Breast epithelium (tissue), 4 donors: ENCODE measurements around the gene GSTO2. TPM values are rescaled to one million over a fixed set of nuclear protein-coding genes. Genes with fewer than 3 reads are reported as not detected.

Experiments
- DNase-seq, 2 donors: peaks; one replicate each; pipeline ENCODE4 v3.0.0-alpha.2; 2019; ENCODE audit warnings: low spot score in 2 of 2
- H3K27ac ChIP-seq, 2 donors: fragments of 200-600 bp; sonication (generic) in 1 of 2; one replicate each; pipeline ENCODE4 v1.5.1; 2016 to 2019; ENCODE audit warnings: mild to moderate bottlenecking in 1 of 2
- H3K27me3 ChIP-seq, 2 donors: fragments of 200-600 bp; sonication (generic) in 1 of 2; one replicate each; pipeline versions ENCODE4 v1.5.1 to v1.6.0; 2017 to 2019; ENCODE audit warnings: control low read depth in 1 of 2, mild to moderate bottlenecking in 1 of 2
- H3K36me3 ChIP-seq: fragments of 200-600 bp; one replicate; pipeline ENCODE4 v1.5.1; 2019
- H3K4me1 ChIP-seq, 2 donors: fragments of 200-600 bp; sonication (generic); one replicate each; pipeline ENCODE4 v1.5.1; 2016 to 2019; ENCODE audit warnings: control low read depth in 1 of 2
- H3K4me3 ChIP-seq, 3 donors: fragments of 200-600 bp; sonication (generic); 1 replicate in 2 of 3; 2 replicates in 1 of 3; pipeline ENCODE4 v1.5.1; 2016 to 2019; ENCODE audit warnings: mild to moderate bottlenecking in 3 of 3, moderate library complexity in 2 of 3
- H3K9me3 ChIP-seq, 2 donors: fragments of 200-600 bp; sonication (generic) in 1 of 2; one replicate each; pipeline ENCODE4 v1.5.1; 2016 to 2019; ENCODE audit warnings: control low read depth in 1 of 2
- CTCF ChIP-seq, 3 donors: fragments of 450-650 bp; IDR thresholded peaks; one replicate each; pipeline ENCODE4 v1.5.1; 2016 to 2017; ENCODE audit warnings: antibody characterized with exemption in 3 of 3, mild to moderate bottlenecking in 3 of 3, moderate library complexity in 3 of 3
- POLR2A ChIP-seq: fragments of 450-650 bp; IDR thresholded peaks from one replicate; pipeline ENCODE4 v1.6.1; 2016; ENCODE audit warnings: antibody characterized with exemption, mild to moderate bottlenecking, moderate library complexity
- POLR2AphosphoS5 ChIP-seq, 3 donors: sonication (generic); formaldehyde crosslinking; IDR thresholded peaks; one replicate each; pipeline ENCODE4 v1.6.1; 2017; ENCODE audit warnings: antibody characterized with exemption in 3 of 3
- intact Hi-C: fragments of 100-400 bp; cut with DNase I; formaldehyde crosslinking; loops from one replicate; pipeline ENCODE4 v1.15.1; 2023; ENCODE audit warnings: low total_unique reads
- total RNA-seq, 3 donors: library from RNA; depleted of rRNA; stranded (reverse); fragments of >200 nt; gene quantifications; one replicate each; pipeline ENCODE4 v1.1.0, GENCODE V29; 2016

GSTO2 gene
- total RNA-seq, 3 donors from 2014 or later, result 0.48 to 22.5 (median 14.1) TPM

- Histone ChIP-seq H3K27ac (peak overlapping the region; percentile 33 to 50), H3K9me3 (no peaks in the 10 kb centered on the region), H3K36me3 (no peaks in the 10 kb centered on the region), H3K4me3 (peak overlapping the region in 1 of 3 donors; percentile 71), H3K27me3 (no peaks in the 10 kb centered on the region), H3K4me1 (peaks cover 5 to 14% of the 10 kb centered on the region in 2 donors)
- intact Hi-C loops, result no loop called here
- TF ChIP-seq POLR2A, result no peak
- no peak for TF ChIP-seq POLR2AphosphoS5 (IDR thresholded peaks at IDR 0.05)
- no peak for TF ChIP-seq CTCF (IDR thresholded peaks at IDR 0.05)
- DNase-seq, result peak in 1 of 2 donors; percentile 22
Measured at GRCh38 chr10:104334965-104335650, 66.1 kb downstream of the GSTO2 start.

DNA sequence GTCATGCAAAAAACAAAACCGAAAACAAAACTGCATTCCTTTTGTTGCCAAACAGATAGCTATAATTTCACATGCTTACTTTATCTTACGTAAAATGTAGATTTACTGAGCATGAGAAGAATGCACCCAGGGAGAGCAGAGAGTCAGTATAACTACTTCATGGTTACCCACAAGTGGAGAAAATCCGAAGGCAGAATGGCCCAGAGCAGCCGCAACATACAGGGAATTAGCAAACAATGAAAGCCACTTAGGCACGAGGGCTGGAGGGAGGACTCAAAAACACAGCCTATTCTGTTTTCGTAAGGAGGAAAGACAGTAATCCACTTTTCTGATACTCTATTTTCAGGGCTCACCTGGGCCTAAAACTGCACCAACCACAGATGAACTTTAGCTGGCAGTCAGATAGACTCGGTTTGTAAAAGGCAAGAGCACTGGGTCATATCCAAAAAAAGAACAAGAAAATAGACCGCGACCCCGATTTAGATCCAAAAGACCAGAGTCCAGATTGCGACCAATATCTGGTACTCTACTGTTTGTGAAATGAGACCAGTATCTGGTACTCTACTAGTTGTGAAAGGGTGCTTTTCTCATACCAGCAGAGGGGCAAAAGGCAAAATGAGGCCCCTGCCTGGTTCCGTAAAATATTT lies 68.0 kb downstream of the GSTO2 start:
- no peaks in the 10 kb centered on the region for H3K36me3 ChIP-seq
- intact Hi-C loops, result no loop called here
- H3K4me1 ChIP-seq, result peaks cover 0 to 4% of the 10 kb centered on the region in 2 donors
- H3K27ac ChIP-seq, result peak overlapping the region; percentile 72 to 92
- DNase-seq, result peak in 1 of 2 donors; percentile 19
- H3K27me3 ChIP-seq, result no peaks in the 10 kb centered on the region
- TF ChIP-seq POLR2AphosphoS5 (IDR thresholded peaks at IDR 0.05) (peak in 1 of 3 donors; percentile 22), CTCF (IDR thresholded peaks at IDR 0.05) (no peak), POLR2A (no peak)
- no peaks in the 10 kb centered on the region for H3K9me3 ChIP-seq
- H3K4me3 ChIP-seq, result peak overlapping the region; percentile 71 to 96 (median 90)

GRCh38 chr10:104337521-104337984 lies 68.6 kb downstream of the GSTO2 start:
- no peak for TF ChIP-seq POLR2AphosphoS5 (IDR thresholded peaks at IDR 0.05)
- no peak for TF ChIP-seq POLR2A
- TF ChIP-seq CTCF (IDR thresholded peaks at IDR 0.05), result no peak
- Histone ChIP-seq H3K9me3 (no peaks in the 10 kb centered on the region), H3K27ac (peak overlapping the region; percentile 91 to 92), H3K27me3 (no peaks in the 10 kb centered on the region), H3K4me3 (peak overlapping the region; percentile 71 to 96 (median 90)), H3K36me3 (no peaks in the 10 kb centered on the region), H3K4me1 (peaks cover 0 to 4% of the 10 kb centered on the region in 2 donors)
- intact Hi-C loops, result no loop called here
- peak in 1 of 2 donors; percentile 24 for DNase-seq

- DNase-seq, result peak in 1 of 2 donors; percentile 70
- TF ChIP-seq CTCF (IDR thresholded peaks at IDR 0.05), result no peak
- TF ChIP-seq POLR2A, result peak; percentile 11
- peak; percentile 30 to 71 (median 56) for TF ChIP-seq POLR2AphosphoS5 (IDR thresholded peaks at IDR 0.05)
- Histone ChIP-seq H3K27ac (peak within 1 kb of the TSS; percentile 91 to 92), H3K4me1 (peaks cover 0 to 4% of the 10 kb centered on the region in 2 donors), H3K9me3 (no peaks in the 10 kb centered on the region), H3K4me3 (peak within 1 kb of the TSS; percentile 71 to 96 (median 90)), H3K27me3 (no peaks in the 10 kb centered on the region), H3K36me3 (no peaks in the 10 kb centered on the region)
- intact Hi-C loops, result no loop called here
Measured at GRCh38 chr10:104337985-104338735, 69.2 kb downstream of the GSTO2 start, which contains the start of gene ITPRIP. Gene ITPRIP (minus strand): TSS chr10:104338465. CDS start chr10:104316051, 22,414 bp downstream.
